UCSD-AML1 (cell line): ENCODE measurements around the gene FOXD2.
A peak's percentile ranks its signal among the peaks of the same experiment; 100 is the strongest.
"Not testable (repeated sequence)": the region's sequence is repeated elsewhere in the genome, so short reads cannot be mapped to it uniquely, and the experiment has no call there.

Experiments used
- DNase-seq: peaks from one replicate; lab custom pipeline; 2025; ENCODE audit not compliant: unreplicated experiment; lab: John Stamatoyannopoulos, UW

FOXD2 gene

GRCh38 chr1:47439017-47439818, 1.4 kb downstream of the FOXD2 start:
- no peak for DNase-seq

- DNase-seq, result no peak
Measured at GRCh38 chr1:47439819-47440598, 2.2 kb downstream of the FOXD2 start.

GRCh38 chr1:47440599-47441081, 2.8 kb downstream of the FOXD2 start:
- no peak for DNase-seq

DNA sequence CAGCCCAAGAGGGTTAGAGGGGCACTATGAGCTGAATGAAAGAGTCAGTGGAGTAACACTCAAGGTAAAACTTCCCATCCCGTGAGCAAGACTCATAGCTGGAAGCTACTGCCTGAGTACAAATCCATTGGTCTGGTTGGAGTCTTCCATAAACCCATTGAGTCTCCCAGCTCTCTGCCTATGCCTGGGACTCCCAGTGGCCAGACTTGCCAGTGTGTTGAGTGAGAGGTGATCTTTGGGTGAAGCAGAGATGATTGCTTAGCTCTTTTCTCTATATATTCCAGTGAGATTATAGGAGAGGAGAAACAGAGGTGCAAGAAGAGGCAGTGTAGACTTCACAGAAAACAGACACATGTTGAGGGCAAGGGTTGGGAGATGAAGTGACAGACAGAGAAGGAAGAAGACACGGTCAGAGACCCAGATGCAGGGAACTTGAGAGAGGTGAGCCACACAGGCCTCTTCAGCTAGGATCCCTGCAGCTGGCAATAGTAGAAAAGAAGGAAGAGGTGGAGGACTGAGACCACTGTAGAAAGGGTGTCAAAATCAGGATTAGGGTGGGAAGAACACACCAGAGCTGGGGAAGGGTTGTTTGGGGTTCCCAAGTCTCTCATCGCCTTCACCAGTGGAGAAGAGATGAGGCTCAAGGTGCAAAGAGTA, 3.7 kb downstream of the FOXD2 start:
- no peak for DNase-seq

- no peak for DNase-seq
Measured at GRCh38 chr1:47442202-47442601, 4.4 kb downstream of the FOXD2 start.

GRCh38 chr1:47442842-47443529, 5.1 kb downstream of the FOXD2 start:
- no peak for DNase-seq

DNA sequence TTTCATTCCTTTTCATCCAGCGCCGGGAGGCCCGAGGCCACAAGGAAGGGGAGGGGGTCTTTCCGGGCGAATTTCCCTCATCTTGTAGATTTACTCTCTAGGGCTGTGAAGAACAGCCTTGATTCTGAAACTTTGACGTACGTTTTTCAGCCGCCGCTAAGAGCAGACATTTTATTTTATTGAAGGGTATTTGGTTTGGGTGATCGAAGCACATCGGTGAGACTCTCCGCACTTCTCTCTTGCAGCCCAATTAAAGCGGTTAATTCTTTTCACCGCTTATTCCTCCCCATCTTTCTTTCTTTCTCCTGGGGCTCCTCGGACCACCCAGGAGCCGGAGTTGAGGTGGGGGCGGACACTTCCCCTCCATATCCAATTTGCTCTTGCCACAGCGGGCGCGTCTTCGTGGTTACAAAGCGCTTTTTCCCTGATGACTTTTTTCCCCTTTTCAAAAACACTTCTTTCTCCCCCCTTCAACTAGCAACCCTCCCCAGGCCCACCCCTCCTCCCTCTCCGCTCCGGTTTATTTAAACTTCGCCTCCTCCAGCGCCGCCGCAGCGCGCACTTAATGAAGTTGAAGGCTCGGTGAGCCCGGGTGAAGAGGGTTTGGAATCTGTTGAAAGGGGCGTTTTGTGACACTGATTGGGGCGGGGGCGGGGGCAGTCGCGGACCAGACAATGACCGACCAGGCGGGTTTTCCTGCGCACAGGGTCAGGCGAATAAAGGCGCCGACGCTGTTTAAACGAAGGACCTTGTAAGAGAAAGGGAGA, 5.9 kb downstream of the FOXD2 start:
- no peak for DNase-seq

GRCh38 chr1:47444297-47444561, 6.4 kb downstream of the FOXD2 start:
- no peak for DNase-seq

DNA sequence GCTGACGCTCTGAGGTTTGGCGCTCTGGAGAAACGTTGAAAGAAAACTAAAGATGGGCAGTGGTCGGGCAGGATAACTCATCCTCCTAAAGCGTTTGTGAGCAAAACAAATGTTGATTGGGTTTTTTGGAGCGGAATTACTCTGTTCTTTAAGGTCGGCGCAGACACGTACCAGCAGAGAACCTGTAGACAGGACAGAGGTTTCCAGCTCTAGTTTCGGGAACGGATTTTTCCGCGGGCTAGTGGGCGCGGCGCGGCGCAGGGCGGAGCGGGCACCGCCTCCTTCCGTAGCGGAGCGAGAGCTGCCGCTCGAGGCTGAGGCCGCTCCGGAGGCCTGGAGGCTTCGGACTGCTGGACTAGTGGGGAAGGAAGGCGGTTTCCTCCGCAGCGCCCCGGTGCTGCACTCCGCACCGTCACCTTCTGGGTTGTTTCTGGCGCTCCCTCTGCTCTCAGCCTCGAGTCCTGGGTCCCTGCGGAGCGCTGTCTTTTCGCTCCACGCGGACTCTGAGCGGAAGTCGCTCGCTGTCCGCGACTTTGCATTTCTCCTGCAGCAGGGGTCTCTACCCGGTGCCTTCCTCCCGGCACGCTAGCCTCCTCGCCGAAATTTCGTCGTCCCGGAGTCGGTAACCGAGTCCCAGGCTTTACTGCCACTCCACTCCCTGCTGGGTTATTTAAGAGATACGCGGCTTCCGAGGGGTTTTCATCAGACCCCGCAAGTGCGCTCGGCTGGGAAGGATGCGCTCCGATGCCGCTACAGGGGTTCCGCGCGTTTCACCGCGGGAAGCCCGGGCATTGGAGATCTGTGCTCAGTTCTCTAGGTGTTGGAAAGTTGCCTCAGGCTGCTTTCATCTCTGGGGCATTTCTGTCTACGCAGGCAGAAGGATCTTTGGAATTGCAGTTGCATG, 7.0 kb downstream of the FOXD2 start:
- DNase-seq, result no peak

DNA sequence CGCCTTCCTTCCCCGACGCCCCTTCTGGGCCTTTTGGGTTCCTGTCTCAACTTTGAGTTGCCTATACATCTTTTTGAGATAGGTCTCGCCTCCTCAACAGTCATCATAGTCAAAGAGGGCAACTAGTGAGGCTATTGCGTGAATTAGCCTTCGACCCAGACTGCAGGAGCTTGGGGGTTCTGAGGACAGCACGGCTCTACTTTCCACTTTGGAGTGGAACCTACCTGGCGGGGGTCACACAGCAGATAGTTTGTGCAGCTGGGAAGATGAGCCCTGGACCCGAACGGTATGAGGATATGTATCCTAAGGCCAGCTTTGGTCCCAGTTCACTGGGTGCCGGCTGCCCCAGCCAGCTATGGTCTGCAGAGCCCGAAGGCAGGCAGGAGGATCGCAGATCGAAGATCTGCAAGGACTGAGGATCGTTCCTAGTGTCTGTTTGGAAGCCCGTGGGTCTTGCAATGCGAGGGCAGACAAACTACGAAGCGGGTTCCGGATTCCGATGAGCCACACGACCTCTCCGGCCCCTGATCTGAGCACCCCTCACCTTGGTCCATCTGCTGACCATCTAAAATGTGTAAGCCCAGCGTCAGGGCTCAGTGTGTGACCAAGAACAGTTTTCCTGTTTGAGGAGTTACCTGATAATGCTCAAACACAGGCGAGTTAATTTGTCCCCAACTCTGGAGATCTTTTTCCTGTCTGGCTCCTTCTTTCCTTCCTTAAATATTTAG, 8.1 kb downstream of the FOXD2 start:
- no peak for DNase-seq

DNA sequence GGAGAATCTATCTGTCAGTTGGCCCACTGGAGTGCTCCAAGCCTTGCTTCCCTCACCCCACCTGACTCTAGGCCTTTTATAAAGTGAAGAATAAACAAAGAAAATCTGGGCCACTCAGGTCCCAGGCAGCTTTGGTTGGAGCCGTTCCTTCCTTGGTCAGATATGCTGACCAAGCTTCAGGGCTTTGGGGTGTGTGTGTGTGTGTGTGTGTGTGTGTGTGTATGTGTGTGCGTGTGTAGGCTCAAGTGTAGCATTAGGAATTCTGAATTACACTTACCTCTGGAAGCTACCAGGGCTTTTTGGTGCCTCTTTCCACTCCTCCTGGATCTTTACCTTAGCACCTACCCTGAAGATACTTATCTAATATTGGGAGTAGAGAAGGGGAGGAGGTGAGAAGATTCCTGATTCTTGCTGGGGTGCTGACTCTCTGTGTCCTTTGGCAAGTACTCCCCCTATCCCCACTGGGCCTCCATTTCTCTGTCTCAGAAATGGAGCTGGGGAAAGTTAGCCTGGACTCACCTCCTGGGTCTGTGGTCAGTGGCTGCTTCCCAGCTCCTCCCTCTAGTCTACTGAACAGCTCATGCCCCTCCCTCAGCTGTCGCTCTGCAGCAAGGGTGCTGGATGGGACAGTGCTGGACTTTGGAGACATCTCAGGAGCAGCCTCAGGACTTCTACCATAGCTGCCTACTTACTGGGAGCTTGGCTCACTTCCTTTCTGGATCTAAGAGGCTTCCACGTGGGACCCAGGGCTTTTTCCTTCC, 10.8 kb downstream of the FOXD2 start:
- no peak for DNase-seq

GRCh38 chr1:47449822-47450552, 12.1 kb downstream of the FOXD2 start:
- DNase-seq, result peak; percentile 23

DNA sequence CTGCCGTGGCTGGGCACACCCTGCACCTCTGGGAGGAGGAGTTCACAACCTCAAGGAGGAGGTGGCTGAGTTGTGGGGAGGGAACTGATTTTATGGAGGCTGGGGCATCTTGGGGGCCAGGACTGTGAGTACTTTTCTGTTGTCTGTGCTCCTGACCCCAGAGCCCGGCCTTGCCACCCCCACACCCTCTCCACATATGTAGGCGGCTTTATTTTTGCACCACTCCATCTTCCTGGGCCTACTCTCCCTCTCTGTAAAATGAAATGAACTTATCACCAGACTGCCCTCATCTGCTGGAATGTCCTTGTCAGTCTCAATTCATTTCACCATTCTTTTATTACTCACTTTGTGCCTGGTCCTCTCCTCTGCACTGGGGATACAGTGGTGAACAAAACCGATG, 12.8 kb downstream of the FOXD2 start:
- no peak for DNase-seq

DNA sequence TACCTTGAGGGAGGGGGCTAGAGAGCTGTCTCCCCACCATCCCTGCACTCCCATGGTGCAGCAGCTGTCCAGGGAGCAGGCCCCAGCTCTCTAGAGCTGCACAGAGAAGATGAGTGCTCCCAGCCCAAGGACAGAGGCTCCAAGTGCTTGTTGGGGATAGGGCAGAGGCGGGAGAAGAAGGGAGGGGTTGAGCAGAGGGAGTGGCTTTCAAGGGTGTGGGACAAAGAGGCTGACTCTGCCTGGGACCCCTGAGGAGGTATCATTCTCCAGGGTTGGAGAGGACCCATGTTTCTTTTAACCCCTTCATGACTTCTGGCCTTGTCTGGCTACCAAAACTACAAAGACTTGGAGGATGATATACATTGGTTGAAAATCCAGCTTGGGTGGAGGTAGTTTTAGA, 14.6 kb downstream of the FOXD2 start:
- DNase-seq, result no peak

DNA sequence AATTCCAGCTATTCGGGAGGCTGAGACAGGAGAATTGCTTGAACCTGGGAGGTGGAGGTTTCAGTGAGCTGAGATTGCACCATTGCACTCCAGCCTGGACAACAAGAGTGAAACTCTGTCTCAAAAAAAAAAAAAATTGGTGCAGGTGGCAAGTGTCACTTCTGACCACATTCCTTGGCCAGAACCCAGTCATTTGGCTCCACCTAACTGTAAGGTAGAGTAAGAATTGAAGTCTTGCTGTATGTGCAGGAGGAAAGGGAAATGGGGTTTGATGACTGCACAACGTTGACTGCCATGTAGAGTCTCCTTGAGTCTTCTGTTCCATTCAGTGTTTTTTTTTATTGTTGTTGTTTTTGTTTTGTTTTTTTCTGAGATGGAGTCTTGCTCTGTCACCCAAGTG, 16.1 kb downstream of the FOXD2 start:
- DNase-seq, result not testable (repeated sequence)

DNA sequence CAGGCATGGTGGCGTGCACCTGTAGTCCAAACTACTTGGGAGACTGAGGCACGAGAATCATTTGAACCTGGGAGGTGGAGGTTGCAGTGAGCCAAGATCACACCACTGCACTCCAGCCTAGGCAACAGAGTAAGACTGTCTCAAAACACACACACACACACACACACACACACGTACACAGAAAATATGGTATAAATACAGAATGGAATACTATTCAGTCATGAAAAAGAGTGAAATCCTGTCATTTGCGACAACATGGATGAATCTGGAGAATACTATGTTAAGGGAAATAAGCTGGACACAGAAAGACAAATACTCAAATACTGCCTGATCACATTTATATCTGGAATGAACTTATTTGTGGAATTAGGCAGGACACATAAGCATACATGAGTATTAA, 18.4 kb downstream of the FOXD2 start:
- no peak for DNase-seq

- DNase-seq, result not testable (repeated sequence)
Measured at GRCh38 chr1:47457547-47457946, 19.7 kb downstream of the FOXD2 start.
